Loucy (cell line): ENCODE results near the gene CHRNA1.

Source experiments
- H2AFZ ChIP-seq: fragments of 200-600 bp; sonication (generic); 2 replicates; pipeline ENCODE4 v1.6.0; 2016; ENCODE audit warnings: antibody characterized with exemption, mild to moderate bottlenecking, low read length, moderate library complexity
- H3F3A ChIP-seq: fragments of 200-600 bp; 2 replicates; pipeline ENCODE4 v1.6.0; 2016; ENCODE audit warnings: antibody characterized with exemption, low read depth, mild to moderate bottlenecking
- H3K27me3 ChIP-seq: fragments of 200-600 bp; sonication (generic); 2 replicates; pipeline ENCODE4 v1.6.1; 2014; ENCODE audit warnings: low read length, mild to moderate bottlenecking; ENCODE audit not compliant: insufficient read depth, poor library complexity, severe bottlenecking
- H3K36me3 ChIP-seq: fragments of 200-600 bp; sonication (generic); 2 replicates; pipeline ENCODE4 v1.6.1; 2016; ENCODE audit warnings: low read length; ENCODE audit not compliant: insufficient read depth
- H3K4me1 ChIP-seq: fragments of 200-600 bp; sonication (generic); 2 replicates; pipeline ENCODE4 v1.5.1; 2014; ENCODE audit warnings: low read length, mild to moderate bottlenecking; ENCODE audit not compliant: insufficient read depth, poor library complexity, severe bottlenecking
- H3K4me2 ChIP-seq: fragments of 200-600 bp; sonication (generic); 2 replicates; pipeline ENCODE4 v1.6.0; 2014; ENCODE audit warnings: antibody characterized with exemption, low read length, low read depth, mild to moderate bottlenecking; ENCODE audit not compliant: poor library complexity, severe bottlenecking
- H3K4me3 ChIP-seq: fragments of 200-600 bp; sonication (generic); 2 replicates; pipeline ENCODE4 v1.5.1; 2014; ENCODE audit warnings: low read length, mild to moderate bottlenecking, mixed read lengths; ENCODE audit not compliant: poor library complexity, severe bottlenecking
- H3K79me2 ChIP-seq: fragments of 200-600 bp; sonication (generic); 2 replicates; pipeline ENCODE4 v1.6.1; 2014; ENCODE audit warnings: low read length; ENCODE audit not compliant: insufficient read depth
- H3K9ac ChIP-seq: fragments of 200-600 bp; sonication (generic); 2 replicates; pipeline ENCODE4 v1.6.0; 2014; ENCODE audit warnings: mild to moderate bottlenecking, low read depth, low read length, moderate library complexity; ENCODE audit not compliant: poor library complexity, severe bottlenecking
- H3K9me2 ChIP-seq: fragments of 200-600 bp; sonication (generic); replicated peaks from 2 replicates; pipeline ENCODE4 v1.6.1; 2016; ENCODE audit warnings: low read depth, low read length, mixed read lengths
- H3K9me3 ChIP-seq: fragments of 200-600 bp; sonication (generic); 2 replicates; pipeline ENCODE4 v1.6.1; 2014; ENCODE audit warnings: mild to moderate bottlenecking, antibody characterized with exemption, low read length, low read depth; ENCODE audit not compliant: insufficient read depth
- H4K20me1 ChIP-seq: fragments of 200-600 bp; sonication (generic); 2 replicates; pipeline ENCODE4 v1.6.0; 2014; ENCODE audit warnings: antibody characterized with exemption, low read length, mild to moderate bottlenecking; ENCODE audit not compliant: insufficient read depth, poor library complexity, severe bottlenecking
- CTCF ChIP-seq: fragments of 200-600 bp; sonication (generic); conservative IDR thresholded peaks from 2 replicates; pipeline ENCODE4 v1.5.1; 2014; ENCODE audit warnings: mild to moderate bottlenecking, antibody characterized with exemption, low read length
- EZH2phosphoT487 ChIP-seq: fragments of 200-600 bp; IDR thresholded peaks from 2 replicates; pipeline ENCODE4 v1.6.1; 2018; ENCODE audit warnings: antibody characterized with exemption, mild to moderate bottlenecking, moderate library complexity, borderline replicate concordance

CHRNA1 gene

GRCh38 chr2:174731546-174731945 lies 32.7 kb downstream of the CHRNA1 start:
- Histone ChIP-seq H3K4me3 (no peak overlapping the region), H2AFZ (no peak overlapping the region), H3K36me3 (no peaks in the 10 kb centered on the region), H3K4me1 (no peaks in the 10 kb centered on the region), H3F3A (no peaks in the 10 kb centered on the region), H3K9me2 (no peaks in the 10 kb centered on the region), H3K9me3 (no peaks in the 10 kb centered on the region), H4K20me1 (no peaks in the 10 kb centered on the region), H3K4me2 (no peak overlapping the region), H3K9ac (no peak overlapping the region), H3K27me3 (peaks cover 75% of the 10 kb centered on the region), H3K79me2 (no peaks in the 10 kb centered on the region)
- TF ChIP-seq CTCF (no peak), EZH2phosphoT487 (no peak)

GRCh38 chr2:174730698-174731018 lies 33.6 kb downstream of the CHRNA1 start:
- no peaks in the 10 kb centered on the region for H3K9me3 ChIP-seq
- no peaks in the 10 kb centered on the region for H3K9me2 ChIP-seq
- no peak overlapping the region for H2AFZ ChIP-seq
- no peak for TF ChIP-seq CTCF
- no peak for TF ChIP-seq EZH2phosphoT487
- H3K4me2 ChIP-seq = no peak overlapping the region
- no peaks in the 10 kb centered on the region for H3F3A ChIP-seq
- H3K36me3 ChIP-seq = no peaks in the 10 kb centered on the region
- H4K20me1 ChIP-seq = no peaks in the 10 kb centered on the region
- no peak overlapping the region for H3K9ac ChIP-seq
- H3K4me1 ChIP-seq = no peaks in the 10 kb centered on the region
- H3K27me3 ChIP-seq = peaks cover 76% of the 10 kb centered on the region
- no peak overlapping the region for H3K4me3 ChIP-seq
- H3K79me2 ChIP-seq = no peaks in the 10 kb centered on the region

- Histone ChIP-seq H3F3A (no peaks in the 10 kb centered on the region), H2AFZ (no peak overlapping the region), H3K4me3 (no peak overlapping the region), H3K4me2 (no peak overlapping the region), H3K36me3 (no peaks in the 10 kb centered on the region), H3K79me2 (no peaks in the 10 kb centered on the region), H3K9me3 (no peaks in the 10 kb centered on the region), H4K20me1 (no peaks in the 10 kb centered on the region), H3K9me2 (no peaks in the 10 kb centered on the region), H3K27me3 (peaks cover 76% of the 10 kb centered on the region), H3K9ac (no peak overlapping the region), H3K4me1 (no peaks in the 10 kb centered on the region)
- TF ChIP-seq CTCF (no peak), EZH2phosphoT487 (no peak)
Observed at GRCh38 chr2:174729797-174730697, 34.2 kb downstream of the CHRNA1 start.
